GM19193 (cell line): ENCODE measurements around the gene CTXND1.

ENCODE experiments used
- POLR2A ChIP-seq: IDR thresholded peaks from 4 replicates; pipeline ENCODE4 v1.6.1; 2011; ENCODE audit not compliant: insufficient read depth, insufficient read length; ENCODE audit errors: extremely low read depth

The CTXND1 gene

GRCh38 chr15:80252121-80252518 lies at the start of gene CTXND1:
CTXND1 (minus strand) TSS chr15:80252213; CDS start chr15:80201949, 50,264 bp downstream.
- no peak for TF ChIP-seq POLR2A

GRCh38 chr15:80301472-80301871 lies 49.5 kb upstream of the CTXND1 start:
- TF ChIP-seq POLR2A = no peak

- TF ChIP-seq POLR2A = no peak
These were observed 40.1 kb upstream of the CTXND1 start for GRCh38 chr15:80292079-80292478.

GRCh38 chr15:80289528-80290495 lies 37.8 kb upstream of the CTXND1 start:
- TF ChIP-seq POLR2A = no peak

GRCh38 chr15:80288131-80288530 lies 36.1 kb upstream of the CTXND1 start:
- no peak for TF ChIP-seq POLR2A

- TF ChIP-seq POLR2A = no peak
These were observed 34.0 kb upstream of the CTXND1 start for GRCh38 chr15:80286055-80286454.

GRCh38 chr15:80285379-80285778 lies 33.4 kb upstream of the CTXND1 start:
- TF ChIP-seq POLR2A = no peak

GRCh38 chr15:80283531-80283930 lies 31.5 kb upstream of the CTXND1 start:
- TF ChIP-seq POLR2A = no peak

- no peak for TF ChIP-seq POLR2A
These were observed 25.1 kb upstream of the CTXND1 start for GRCh38 chr15:80277147-80277546.

- TF ChIP-seq POLR2A = no peak
These were observed 23.9 kb upstream of the CTXND1 start for GRCh38 chr15:80275961-80276360.

GRCh38 chr15:80274996-80275395 lies 23.0 kb upstream of the CTXND1 start:
- TF ChIP-seq POLR2A = no peak

GRCh38 chr15:80274554-80274953 lies 22.5 kb upstream of the CTXND1 start:
- TF ChIP-seq POLR2A = no peak

GRCh38 chr15:80272987-80273386 lies 21.0 kb upstream of the CTXND1 start:
- TF ChIP-seq POLR2A = no peak

- no peak for TF ChIP-seq POLR2A
These were observed 18.5 kb upstream of the CTXND1 start for GRCh38 chr15:80270472-80270871.

GRCh38 chr15:80268101-80268500 lies 16.1 kb upstream of the CTXND1 start:
- TF ChIP-seq POLR2A = no peak

- no peak for TF ChIP-seq POLR2A
These were observed 15.6 kb upstream of the CTXND1 start for GRCh38 chr15:80267658-80268057.
